DMS79 treated with DMSO at 0.1 percent for 48 hours (cell line): ENCODE data around the gene CACHD1.

Experiments used
- DNase-seq: peaks from one replicate; lab custom pipeline; 2025; lab: John Stamatoyannopoulos, UW

The CACHD1 gene

DNA sequence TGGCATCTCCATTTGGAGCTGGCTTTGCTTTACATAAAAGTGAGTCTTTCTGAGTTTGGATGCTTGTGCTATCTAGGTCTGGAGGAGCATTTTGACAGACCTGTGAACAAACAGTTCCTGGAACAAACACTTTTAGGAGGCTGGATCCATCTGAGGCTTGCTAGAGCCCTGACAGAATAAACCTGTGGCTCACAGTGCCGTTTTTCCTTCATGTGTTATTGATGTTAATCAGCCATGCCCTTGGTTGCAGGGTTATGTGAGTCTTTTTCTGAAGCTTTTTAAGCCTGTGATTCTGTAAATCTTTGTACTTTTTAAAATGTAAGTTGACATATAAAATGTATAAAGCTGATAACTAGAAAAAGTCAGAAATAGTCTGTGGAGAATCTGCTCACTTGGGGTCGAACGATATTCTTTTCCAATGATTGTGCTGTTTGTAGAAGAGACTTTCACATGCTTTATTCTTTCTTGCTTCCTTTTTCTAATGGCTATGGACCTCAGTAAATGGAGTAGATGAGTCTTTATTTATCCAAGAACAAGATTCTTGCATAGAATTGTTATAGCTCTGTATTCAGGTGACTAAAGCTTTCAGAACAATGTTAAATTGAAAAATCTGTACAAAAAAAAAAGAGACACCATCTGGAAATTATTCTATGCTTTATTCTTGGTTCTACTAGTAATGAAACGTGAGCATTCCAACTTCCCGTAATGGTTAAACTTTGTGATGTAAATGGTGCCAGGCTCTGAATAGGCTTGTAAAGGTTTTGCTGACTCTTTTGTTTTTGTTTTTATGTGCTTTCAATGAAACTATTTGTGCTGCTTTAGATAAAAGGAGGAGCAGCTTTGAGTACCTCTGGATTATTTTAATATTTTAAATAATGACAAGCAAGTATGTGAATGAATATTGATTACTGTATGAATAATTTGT, 53.7 kb downstream of the CACHD1 start:
- DNase-seq = no peak

DNA sequence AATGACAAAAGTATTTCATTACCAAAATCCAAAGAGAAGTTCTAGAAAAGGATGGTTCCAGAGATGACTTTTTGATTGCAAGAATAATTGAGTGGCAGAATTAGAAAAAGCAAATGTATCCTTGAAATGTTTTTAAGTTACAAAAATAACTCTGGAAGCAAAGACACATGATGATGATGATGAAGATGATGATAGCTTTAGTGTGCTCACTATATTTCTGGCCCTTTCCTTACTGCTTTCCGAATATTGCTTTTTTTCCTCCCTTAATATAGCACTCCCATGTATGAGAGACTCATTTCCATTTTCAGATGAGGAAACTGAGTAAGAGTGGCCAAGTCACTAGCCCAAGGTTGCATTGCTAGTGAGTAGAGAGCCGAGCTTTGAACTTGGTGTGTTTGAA, 54.7 kb downstream of the CACHD1 start:
- DNase-seq = no peak

DNA sequence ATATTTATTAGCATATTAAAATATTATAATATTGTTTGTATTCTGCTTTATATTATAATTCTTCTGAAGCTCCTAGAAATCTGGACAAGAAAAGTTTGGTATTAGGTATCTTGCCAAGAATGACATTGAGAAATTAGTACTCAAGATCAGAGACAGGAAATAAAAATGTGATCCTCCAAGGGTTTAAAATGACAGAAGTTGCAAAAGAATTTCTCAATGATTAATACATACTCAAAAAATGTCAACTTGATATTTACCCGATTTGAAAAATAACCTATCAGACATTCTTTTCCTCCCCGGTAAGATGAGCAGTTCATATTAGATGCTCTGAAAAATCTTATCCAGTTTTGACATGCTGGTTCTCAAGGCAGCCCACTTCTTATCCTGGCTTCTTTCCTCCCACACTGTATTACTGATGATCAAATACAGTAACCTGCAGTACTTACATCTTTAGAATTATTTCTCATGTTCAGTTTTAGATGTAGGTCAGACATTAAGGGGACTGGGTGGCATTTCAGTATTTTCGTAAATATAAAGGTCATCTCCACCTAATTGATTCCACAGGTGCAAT, 55.3 kb downstream of the CACHD1 start:
- DNase-seq = no peak

DNA sequence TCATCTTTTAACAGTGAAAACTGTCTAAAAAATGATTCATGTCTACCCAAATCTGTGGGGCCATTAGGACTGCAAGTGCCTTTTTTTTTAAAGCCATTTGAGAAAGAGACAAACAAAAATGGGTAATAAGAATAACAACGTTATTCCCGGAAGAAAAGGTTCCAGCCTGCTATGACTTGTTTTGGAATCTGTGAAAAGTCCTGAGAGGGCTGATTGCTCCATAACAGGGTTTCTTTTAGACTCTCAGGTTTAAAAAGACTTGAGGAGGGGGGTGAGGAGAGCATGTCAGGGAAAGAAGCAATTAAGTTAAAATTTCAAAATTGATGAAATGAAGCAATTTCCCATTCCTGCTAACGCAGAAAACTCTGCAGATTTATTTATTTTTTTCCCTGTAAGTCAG, 56.4 kb downstream of the CACHD1 start:
- DNase-seq = no peak

DNA sequence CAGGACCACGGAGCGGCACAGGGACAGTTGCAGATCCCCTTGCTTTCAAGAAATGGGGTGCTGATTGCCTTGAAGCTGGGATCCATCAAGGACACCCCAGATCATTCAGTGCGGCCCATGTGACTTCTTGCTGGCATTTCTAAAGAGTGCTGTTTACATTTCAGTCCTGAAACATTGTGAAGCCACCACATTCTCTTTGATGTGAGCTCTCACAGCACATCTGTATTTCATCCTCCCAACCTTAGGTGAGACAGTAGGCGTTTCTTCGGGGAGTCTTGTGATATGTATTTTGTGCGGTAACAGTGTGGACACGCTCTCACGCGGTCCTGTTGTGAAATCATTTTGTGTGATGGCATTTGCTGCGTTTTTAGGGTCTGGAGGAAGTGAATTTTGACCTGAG, 57.2 kb downstream of the CACHD1 start:
- no peak for DNase-seq

DNA sequence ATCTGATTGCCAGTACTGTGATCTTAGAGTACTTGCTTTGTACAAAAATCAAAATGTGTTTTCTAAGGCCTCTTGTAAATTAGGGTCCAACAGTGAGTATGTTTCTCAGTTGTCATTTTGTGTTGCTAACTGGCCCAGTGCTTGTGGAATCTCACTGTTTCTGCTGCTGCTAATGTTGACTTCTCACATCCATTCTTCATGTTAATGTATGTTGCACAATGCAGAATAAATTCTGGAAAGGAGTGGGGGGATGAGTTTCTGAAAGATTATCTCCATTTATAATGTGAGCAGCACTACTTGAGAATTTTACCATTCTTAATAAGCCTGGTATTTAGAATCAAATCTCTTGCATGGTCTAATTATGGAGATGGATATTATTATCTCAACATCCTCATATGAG, 57.9 kb downstream of the CACHD1 start:
- no peak for DNase-seq

DNA sequence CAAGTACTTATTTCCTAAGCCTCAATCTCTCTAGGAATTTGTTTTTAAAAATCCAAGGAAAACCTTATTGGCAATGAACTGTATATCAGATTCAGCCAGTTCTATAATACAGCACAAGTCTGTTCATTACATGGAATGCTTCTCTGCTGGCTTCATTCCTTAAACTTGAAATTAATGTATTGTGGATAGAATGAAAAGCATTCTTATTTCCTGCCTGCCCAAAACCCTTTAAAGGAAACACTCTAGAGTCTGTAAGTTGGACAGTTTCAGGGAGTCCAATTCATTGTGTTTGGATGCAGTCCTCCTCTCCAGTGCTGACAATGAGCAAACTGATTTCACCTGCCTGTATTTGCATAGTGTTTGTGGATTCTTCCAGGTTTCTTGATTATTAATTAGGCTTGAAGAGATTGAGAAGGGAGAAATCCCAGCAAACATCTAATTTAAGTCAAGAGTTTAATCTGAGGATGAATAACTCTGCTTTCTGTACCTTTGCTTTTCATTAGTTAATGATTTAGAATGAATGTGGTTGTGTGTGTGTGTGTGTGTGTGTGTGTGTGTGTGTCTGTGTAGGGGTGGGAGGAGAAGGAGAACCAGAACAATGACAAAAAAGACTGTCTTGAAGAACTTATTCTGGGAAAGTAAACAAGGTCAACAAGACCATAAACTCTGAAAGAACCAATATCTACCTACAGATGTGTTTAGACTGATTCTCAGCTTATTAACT, 61.2 kb downstream of the CACHD1 start:
- no peak for DNase-seq

DNA sequence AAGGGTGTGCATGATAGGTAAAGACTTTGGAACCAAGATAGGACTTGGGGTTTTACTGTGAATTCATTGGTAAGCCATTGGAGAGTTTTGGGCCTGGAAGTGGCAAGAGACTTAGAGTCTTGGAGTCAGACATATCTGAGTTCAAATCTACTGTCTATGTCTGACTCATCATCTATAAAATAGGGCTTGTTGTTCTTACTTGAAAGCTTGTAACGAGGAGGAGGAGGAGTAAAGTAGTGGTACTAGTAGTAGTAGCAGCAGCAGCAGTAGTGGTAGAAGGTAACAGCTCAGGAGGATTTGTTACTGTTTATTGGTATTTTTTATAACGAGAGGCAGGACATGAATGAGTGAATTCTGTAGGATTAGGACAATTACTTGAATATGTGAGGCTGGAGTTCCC, 62.7 kb downstream of the CACHD1 start:
- DNase-seq = no peak

DNA sequence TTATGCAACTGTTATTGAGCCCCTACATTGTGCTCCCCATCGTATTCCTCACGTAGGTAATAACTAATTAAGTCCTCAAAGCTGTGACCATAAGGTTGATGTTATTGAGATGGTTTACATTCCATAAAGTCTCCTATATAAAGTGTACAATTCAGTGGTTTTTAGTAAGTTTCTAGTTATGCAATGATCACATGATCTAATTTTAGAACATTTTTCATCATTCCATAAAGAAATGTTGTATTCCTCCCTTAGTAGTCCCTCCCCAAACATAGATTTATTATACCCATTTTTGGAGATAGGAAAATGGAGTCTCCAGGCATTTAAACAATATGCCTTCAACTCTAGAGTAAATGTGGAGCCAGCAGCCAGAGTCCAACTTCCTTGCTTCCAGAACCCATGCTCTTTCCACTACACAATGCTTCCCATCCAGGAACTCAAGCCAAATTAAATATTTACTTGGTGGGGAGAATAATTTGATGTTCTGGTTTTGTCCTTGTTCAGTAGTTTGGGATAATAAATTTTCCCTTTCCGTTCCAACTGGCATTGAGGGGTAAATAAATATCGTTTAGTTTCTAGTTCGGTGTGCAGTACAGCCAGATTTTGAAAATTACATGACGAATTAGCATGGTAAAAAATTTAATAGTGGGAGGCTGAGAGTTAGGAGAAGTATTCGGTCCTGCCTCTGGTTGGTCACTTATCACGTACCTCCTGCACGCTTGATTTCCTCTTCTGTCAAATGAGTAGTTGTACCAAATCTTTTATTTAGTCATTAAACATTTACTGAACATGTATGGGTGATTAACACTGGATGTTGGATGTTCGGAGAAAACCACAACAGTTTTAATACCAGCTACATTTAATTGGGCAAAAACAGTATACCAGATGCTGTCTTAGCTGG, 66.3 kb downstream of the CACHD1 start:
- peak; percentile 19 for DNase-seq

DNA sequence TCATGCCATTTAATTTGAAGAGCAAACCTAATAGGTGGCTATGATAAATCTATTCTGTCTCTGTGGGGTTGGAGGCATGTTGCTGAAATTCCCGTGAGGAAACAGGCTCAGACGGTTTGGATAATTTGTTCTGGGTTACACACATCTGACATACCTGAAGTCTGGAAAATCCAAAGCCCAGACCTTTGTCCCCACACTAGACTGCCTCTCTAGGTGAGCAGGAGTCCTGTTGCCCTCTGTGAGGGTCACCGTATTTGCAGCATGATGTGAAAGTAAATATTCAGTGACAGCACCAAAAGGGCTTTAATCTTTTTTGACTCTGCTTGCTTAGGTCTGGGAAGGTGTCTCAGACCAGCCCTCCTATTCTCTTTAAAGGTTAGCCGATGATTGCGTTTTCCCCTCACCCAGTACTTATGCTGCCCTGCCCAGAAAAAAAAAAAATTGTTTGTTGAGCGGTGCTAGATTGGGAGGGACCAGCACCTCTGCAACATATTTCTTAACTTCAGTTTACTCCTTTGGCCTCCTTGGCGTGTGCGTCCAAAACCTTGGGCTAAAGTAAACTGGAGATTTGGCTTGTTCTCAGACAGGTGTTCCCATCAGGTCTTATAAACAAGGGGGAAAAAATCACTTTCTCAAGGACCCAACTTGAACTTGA, 67.0 kb downstream of the CACHD1 start:
- DNase-seq = peak; percentile 38

DNA sequence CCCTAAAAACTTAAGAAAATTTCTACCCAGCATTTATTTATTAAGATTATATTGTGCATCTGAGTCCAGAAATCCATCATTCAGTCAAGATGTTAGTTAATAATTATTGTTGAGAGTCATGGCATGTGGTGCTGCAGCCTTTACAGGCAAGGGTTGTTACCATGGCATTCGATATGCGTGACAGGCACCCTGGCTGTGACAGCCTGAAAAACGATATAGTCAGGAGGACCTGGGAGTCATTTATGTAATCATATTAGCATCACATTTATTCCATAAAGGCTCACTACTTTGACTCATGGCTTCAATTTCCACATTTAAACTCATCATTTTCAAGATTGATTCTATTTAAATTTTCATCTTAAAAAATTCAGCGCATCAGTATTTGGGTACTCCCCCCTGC, 68.0 kb downstream of the CACHD1 start:
- no peak for DNase-seq

DNA sequence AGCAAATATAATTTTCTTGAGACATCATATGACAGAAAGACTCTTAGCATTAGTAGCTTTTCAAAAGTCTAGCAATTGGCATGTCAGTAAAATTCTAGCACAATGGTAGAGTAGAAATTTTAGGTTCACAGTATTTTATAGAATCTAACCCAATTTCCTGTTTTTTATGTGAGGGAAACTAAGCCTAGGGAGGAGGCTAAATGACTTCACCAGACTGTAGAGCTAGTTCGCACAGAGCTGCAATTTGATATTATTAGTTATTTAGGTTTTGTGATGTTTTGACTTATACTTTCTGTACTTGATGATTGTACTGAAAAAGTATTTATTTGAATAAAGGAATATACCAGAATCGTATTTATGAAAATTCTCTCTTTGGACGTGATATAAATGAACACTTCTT, 68.5 kb downstream of the CACHD1 start:
- no peak for DNase-seq

DNA sequence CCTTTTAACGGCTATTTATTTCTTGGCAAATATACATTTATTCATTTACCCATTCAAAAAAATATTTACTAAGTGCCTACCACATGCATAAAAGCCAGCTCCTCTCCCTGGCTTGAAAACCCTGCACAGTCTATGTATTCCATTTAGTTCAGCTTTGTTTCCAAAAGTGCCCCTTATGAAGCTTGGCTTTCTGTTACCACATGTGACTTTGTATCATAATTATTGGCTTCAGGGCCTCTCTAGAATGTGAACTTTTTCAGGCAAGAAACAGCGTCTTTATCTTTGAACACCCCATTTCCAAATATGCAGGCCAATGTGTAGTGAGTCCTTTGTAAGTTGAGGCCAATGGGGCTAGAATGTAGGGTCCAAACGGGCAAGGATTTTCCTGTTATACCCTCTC, 69.4 kb downstream of the CACHD1 start:
- DNase-seq = no peak

DNA sequence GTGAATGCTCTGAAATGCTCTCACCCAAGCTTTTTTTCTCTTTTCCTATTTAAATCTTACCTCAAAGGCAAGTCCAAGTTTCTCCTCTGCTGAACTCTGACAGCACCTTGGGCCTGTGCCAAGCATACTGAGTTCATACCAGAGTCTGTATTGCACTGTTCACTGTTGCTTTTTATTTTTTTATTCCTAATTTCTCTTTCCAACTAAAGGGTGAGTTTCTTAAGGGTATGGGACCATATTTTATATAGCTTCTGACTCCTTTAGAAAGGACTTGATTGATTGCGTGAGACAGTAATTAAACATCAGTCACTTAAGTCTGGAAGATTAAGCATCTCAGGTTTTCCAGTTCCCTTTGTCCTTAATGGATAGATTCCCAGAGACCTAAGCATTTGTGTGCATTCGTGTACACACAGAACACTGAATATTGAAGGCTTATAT, 69.9 kb downstream of the CACHD1 start:
- DNase-seq = no peak

DNA sequence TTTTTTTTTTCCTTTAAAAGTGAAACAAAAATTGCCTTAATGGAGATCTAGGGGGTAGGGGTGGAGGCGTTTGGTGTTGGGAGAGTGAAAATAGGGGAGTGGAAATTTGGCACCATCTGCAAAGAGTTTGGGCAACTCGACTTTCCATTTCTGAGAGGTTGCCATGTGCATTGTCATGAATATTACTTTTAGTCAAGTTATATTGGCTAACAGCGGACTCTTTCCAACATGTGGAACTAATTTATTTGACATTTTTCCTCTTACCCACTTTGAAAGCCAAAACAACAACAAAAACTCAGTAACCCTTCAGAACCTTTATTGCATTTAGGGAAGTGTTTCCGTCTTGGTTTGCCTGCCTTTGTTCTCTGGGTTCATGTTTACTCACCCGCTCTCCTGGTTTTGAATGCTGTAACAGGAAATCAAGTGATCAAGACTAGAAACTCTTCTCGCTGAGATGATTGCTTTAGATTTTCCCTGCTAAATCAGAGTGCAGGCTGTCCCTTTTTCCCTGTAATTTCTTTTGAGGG, 70.4 kb downstream of the CACHD1 start:
- DNase-seq = no peak

DNA sequence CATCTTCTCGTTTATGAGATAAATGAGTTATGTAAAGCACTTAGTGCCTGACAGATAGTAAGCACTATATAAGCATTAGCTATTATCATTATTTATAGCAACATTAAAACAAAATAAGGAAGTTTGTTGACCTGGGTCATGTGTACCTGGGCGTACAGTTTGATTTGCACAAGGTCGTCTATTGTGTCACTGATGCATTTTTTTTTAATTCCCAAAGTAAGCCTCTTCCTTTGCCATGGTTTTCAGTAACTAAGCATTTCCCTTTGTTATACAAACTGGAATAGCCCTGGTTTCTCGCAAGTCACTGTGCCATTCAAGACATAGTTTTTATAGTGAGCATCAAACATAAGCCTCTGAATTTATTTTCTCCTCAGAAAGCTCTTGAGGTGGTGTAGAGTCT, 72.2 kb downstream of the CACHD1 start:
- no peak for DNase-seq

DNA sequence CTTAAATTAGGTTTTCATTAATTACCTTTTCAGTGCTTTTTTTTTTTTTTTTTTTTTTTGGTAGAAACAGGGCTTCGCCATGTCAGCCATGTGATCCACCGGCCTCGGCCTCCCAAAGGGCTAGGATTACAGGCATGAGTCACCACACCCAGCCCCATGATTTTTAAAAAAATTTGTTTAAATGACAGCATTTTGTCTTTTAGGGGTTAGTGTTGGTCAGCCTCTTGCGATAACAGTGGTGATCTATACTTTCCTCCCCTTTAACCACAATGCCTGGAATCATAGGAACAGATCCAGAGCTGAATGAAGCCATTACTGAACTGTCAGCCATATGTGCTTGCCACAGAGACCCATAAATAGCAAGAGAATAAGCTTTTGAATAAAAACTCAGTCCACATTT, 73.9 kb downstream of the CACHD1 start:
- DNase-seq = no peak

DNA sequence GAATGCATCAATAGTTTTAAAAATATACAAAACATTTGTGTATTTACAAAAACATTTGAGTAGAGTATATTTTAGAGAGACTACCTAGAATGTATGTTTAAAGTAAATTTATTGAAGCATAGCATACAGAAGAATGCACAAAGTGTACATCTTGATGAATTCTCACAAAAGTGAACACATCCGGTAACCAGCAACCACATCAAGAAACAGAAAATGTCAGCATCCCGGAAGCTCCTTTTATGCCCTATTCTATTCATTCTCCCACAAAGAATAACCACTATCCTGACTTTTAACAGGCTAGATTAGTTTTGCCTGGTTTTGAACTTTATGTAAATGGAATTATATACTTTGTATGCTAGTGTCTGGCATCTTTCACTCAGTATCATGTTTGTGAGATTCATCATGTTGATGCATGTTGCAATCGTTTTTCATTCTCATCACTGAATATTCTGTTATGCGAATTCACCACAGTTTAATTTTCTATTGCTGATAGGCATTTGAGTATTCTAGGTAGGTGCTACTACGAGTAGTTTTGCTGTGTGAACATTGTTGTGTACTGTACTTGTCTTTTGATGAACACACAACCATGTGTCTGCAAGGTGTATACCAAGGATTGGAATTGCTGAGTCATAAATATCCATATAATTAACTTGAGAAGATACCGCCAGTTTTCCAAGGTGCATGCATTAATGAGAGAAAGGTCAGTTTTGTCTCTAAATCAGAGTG, 75.4 kb downstream of the CACHD1 start:
- no peak for DNase-seq

DNA sequence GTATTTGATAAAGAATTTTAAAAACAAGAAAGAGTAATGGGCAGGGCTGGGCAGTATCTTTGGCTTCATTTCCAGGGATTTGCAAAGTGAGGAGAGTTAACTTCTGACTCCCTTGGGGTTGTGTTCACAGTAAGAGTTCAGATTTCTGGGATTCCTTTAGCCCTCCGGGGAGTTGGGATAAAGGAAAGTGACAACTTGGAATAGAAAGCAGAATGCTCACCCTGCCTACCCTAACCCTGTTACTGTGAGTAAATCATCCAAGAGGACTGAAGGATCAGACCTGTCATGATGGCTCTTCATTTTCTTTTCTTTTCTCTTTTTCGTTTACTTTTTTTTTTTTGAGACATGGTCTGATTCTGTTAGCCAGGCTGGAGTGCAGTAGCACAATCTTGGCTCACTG, 76.1 kb downstream of the CACHD1 start:
- no peak for DNase-seq

DNA sequence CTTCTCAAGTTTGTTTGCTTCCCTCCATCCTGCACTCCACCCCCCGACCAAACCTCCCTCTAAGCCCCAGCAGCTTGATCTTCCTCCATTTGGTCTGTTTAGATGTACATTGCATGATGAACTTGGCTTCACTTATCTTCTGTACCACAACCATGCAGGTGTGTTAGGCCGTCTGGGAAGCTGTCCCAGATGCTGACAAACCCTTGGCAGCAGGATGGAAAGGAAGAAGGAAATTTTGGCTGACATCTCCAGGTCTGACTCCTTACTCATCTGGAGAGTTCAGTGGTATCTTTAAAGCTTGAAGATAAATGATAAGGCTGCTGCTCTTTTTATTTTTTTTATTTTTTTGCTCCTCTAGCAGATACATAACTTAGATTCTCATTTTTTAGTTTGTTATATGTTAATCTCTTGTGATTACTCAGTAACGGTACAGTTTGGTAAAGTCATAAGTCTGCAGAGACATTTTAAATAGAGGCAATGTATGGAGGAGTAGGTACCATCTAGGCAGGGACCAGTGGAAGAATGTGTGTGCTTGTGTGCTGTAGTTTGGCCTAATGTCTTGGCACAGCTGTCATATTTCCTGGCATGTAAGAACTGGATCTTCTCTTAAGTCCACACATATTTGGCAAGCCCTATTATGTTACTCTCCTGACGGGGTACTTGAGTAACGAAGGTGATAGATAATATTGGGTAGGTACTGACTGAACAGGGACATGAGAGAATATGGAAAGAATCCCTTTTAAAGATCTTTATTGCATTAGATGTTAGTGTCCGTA, 79.7 kb downstream of the CACHD1 start:
- DNase-seq = no peak
